GM18502 (cell line): ENCODE results near the gene CCDC179.

ENCODE experiments used
- ATAC-seq: cut with Tn5 transposase; IDR thresholded peaks from one replicate; pipeline ENCODE4 v1.9.1; 2021; ENCODE audit warnings: mild to moderate bottlenecking; ENCODE audit not compliant: unreplicated experiment, poor library complexity

Gene CCDC179

DNA sequence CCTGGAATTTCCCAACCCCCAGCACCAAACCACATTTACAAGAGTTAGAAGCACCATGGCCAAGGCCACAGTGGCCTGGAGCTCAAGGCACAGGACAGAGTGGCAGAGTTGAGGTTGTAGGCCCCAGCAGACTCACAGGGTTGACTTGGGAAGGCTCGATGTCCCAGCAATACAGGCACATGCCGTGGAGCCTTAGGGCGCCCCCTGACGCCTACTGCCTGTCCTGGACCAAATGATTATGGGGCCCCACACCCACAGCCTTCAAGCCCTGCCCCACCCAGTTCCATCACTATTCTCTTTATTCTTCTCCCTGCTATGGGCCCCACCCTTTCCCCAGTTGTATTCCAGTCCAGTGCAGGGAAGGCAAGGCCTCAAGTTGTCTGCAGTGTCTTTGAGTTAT lies at the start of gene CCDC179:
CCDC179 (minus strand) TSS at position 234 of the 400 bp plus-strand sequence; CDS start at position 181, 53 bp downstream.
- no peak for ATAC-seq

- no peak for ATAC-seq
Observed at GRCh38 chr11:22903782-22904181, 43.5 kb upstream of the CCDC179 start.

- no peak for ATAC-seq
Observed at GRCh38 chr11:22901603-22902002, 41.3 kb upstream of the CCDC179 start.

GRCh38 chr11:22900764-22901486 lies 40.7 kb upstream of the CCDC179 start:
- no peak for ATAC-seq

- ATAC-seq: no peak
Observed at GRCh38 chr11:22898036-22898435, 37.8 kb upstream of the CCDC179 start.

DNA sequence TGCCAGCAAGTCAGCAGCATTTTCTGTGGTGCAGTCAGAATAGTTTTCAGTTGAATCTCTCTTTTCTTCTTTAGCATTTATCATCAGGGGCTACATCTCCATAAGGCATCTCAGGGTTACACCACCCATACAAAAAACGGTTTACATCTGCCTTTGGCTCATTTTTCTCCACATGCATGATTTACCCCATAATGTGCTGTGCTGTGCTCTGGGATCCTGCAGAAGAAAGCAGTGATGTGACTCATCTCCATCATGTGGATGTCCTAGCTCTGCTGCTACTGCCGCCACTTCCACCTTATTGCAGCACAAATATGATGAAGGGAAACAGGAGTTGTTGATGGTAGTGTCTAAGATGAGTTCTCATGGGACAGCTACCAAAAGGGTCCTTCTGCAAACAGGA lies 30.0 kb upstream of the CCDC179 start:
- ATAC-seq: no peak

DNA sequence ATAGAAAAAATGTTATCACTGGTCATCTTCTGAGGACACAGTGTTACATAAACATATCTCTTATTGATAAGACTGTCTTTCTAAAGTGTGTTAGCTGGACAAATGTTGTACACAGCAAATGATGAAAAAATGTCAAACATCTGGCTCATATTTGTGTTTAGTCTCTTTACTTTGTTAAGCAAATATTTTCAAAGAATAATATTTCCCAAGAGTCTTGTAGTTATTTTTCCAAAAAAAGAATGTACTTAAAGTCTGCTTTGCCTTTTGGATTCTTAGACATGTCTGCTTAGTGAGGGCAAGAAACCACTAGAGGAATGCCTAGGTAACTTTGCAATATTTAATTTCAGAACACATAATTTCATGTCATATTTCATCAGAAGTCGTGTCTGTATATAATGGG lies 23.9 kb upstream of the CCDC179 start:
- no peak for ATAC-seq

DNA sequence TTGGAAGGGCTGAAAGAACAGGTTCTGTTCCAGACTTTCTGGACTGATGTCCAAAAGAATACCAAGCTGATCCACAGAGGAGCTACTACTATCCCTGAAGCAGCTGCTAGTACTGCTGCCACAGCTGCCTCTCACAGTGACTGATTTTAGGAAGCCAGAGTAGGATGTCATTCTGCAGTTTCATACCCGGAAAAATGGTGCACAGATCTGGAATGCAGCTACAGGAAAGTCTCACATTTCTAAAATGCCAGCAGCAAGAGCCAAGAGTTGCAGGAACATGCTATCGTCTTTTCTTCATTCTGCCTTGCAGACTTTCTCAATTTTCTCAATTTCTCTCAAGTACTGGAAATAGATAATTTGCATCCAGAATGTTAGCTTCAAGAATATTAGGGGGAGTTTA lies 19.4 kb upstream of the CCDC179 start:
- no peak for ATAC-seq

- ATAC-seq: no peak
Observed at GRCh38 chr11:22878604-22879003, 18.3 kb upstream of the CCDC179 start.

- ATAC-seq: no peak
Observed at GRCh38 chr11:22878039-22878438, 17.8 kb upstream of the CCDC179 start.

GRCh38 chr11:22875869-22876473 lies 15.7 kb upstream of the CCDC179 start:
- peak; percentile 100 for ATAC-seq

DNA sequence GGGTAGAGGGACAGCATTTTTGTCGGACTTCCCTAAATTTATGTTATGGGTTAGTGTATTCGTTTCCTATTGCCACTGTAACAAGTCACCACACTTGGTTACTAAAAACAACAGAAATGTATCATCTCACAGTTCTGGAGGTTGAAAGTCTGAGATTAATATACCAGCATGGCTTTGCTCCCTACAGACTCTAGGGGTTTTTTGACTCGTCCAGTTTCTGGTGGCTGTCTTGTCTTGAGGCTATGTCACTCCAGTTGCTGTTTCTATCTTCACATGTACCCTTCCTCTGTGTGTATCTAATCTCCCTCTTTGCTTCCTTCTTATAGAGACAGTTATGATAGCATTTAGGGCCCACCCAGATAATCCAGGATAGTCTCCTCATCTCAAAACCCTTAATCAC lies 9.1 kb upstream of the CCDC179 start:
- no peak for ATAC-seq

GRCh38 chr11:22859756-22860155 lies 518 bp downstream of the CCDC179 start:
- ATAC-seq: no peak

DNA sequence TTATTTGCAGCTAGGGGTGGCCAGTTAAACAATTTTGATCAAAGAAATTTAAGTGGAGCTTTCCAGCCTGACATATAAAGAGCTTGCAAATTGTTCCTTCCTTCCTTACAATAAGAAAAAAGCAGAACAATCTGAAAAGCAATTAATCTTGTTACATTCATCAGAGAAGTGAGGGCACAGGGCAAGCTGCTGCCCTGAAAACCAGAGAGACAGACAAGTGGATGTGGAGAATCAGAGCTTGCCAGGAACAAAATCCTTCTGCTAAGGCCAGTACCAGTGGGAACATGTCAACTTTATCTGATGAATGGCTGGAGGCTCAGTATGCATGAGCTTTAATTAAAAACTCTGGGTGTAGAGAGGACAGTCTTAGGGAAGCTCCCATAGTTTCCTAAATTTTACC lies 8.8 kb downstream of the CCDC179 start:
- no peak for ATAC-seq

- ATAC-seq: no peak
Observed at GRCh38 chr11:22846726-22847125, 13.5 kb downstream of the CCDC179 start.

DNA sequence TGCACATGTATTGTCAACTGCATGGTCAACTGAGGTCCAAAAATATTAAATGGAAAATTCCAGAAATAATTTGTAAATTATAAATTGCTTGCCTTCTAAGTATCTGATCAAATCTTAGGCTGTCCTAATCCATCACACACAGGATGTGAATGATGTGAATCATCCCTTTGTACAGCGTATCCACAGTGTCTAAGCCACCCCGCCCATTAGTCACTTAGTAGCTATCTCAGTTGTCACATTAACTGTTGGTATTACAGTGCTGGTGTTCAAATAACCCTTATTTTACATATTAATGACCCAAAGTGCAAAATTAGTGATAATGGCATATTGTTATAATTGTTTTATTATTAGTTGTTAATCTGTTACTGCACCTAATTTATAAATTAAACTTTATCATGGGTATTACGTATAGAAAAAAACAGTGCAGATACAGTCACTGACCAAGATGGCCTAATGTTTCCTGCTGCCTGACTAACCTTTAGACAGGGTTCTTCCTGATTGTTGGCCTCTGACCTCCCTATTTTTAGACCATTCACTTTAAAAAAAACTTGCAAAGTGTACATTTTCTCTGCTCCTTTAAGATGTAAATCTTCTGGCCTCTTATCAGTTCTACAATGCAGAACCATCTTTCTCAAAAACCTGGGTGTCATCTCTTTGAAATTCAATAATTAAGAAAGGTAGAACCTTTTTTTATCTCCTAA lies 27.8 kb downstream of the CCDC179 start:
- ATAC-seq: no peak

GRCh38 chr11:22830082-22830414 lies 30.2 kb downstream of the CCDC179 start:
- no peak for ATAC-seq

DNA sequence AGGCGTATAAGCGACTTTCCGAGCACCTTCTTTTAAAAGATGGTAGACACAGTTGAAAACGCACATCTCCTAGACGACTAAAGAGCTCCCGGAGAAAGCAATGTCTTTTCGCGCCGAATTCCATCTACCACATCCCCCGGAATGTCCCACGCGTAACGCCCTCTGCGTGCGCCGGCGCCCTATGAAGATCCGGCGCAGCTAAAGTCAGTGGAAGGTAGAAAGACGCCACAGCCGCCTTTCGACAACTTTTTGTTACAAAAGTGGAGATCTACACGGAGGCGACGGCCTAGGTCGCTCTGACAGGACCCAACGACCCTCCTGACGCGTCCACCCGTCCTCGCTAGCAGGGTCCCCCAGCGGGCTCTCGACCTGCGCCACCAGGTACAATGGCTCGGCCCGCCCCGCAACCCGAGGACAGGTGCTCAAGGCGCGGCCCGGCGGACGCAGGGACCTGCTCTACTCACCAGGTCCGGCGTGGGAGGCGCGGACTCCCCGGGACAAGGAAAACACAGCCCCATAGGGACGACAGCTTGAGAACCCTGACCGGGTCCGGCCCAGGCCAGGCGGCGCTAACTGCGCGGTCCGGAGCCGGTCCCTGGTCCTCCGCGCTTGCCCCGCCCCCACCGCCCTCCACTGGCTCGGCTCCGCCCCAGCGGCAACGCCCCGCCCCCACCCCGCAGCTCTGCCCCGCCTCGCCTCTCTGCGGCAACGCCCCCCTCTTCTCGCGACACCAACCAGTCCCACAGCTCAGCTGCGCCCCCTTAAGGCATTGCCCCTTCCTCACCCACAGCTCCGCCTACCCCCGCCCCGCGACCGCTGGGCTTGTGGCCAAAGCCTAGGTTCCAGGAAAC lies 30.8 kb downstream of the CCDC179 start, which contains the start of gene SVIP:
SVIP (minus strand) TSS at position 571 of the 851 bp plus-strand sequence; CDS start at position 518, 53 bp downstream.
- peak; percentile 93 for ATAC-seq

DNA sequence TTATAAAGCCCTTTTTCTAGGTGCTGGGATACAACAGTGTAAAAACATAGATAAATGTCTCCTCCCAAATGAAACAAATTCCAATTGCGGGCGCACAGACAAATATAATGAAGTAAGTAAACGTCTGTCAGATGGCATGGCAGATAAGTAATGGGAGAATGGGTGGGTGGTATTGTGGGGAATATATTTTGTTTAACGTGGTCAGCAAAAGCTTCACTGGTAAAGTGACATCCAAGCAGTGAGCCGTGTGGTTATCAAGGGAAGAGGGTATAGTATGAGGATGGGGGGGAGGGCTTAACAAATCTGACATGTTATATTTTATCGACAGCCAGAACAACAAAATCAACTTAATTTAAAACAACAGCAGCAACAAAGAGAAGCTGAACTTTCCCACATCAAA lies 31.9 kb downstream of the CCDC179 start:
- ATAC-seq: no peak

GRCh38 chr11:22822203-22822602 lies 38.1 kb downstream of the CCDC179 start:
- no peak for ATAC-seq

DNA sequence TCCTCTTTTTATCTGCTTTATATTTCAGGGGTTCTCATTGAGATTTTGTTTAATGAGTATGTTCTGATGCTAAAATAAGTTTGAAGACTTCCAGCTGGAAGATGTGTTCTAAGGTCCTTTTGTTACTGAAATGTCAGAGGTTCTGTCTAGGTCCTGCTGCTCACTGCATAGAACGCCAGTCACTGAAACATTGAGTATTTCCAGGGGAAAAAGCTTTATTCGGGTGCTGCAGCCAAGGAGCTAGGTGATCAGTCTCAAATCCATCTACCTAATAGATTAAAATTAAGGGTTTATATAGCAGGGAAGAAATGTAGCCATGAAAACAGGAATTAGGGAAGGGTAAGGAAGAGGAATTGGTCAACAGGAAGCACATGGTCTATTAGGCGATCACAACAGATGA lies 50.4 kb downstream of the CCDC179 start:
- ATAC-seq: no peak
